COLO829 (cell line): Measurements from ENCODE around the gene HMCN1.

ENCODE experiments used
- DNase-seq: peaks from one replicate; pipeline ENCODE4 v3.0.0; 2012; ENCODE audit warnings: low spot score

Gene HMCN1

DNA sequence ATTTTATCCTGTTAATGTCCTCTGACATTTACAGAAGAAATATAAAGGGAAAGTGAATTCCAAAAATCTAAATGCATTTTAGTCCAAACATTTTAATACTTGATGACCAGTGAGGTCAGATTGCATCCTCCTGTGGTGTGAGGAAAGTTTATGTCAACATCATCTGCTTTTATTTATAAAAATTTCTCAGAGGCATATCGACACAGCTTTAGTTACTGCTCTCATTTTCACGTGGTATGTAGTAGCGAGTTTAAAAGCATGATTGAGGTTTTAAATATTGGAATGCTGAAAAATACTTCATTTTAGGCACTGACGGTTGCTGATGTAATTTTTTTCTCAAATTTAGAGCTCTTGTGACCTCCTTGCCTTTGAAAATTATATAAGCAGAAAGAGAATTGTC lies 234.8 kb downstream of the HMCN1 start:
- no peak for DNase-seq

DNA sequence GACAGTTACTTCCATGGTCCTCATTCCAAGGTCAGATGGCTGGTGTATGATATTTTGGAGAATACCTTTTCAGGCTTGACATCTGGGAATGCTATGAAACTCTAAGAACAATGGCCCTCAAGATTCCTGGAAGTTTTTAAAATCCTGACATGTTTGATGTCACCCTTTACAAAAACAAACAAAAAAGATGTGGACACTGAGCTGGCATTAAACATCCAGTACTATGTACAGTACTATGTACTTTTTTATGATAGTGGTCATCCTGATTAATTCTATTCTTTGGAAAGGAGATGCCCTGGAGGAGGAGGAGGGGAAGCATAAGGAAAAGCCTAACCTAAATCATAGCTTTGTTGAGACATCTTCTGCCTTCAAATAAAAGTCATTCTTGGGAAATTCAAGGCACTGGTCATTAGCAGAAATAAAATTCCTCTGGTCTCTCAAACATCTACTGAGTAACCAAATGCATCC lies 235.4 kb downstream of the HMCN1 start:
- DNase-seq, result no peak

DNA sequence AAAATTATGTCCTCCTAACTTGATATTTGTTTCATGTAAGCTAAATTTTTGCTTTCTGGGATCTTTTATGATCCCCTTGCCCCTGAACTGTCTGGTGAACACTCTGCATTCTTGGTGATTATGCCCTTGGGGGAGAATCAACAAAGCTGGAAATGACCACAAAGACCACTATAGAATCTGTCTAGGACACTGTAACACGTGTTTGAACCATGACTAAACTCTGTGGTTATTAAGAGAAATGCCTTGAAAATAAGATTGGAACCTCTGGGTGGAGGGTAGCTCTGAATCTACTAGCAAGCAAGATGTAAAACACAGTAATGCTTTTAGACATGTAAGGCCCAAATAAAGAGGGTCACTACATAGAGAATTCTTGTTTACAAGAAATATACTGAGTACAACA lies 237.5 kb downstream of the HMCN1 start:
- peak; percentile 69 for DNase-seq

DNA sequence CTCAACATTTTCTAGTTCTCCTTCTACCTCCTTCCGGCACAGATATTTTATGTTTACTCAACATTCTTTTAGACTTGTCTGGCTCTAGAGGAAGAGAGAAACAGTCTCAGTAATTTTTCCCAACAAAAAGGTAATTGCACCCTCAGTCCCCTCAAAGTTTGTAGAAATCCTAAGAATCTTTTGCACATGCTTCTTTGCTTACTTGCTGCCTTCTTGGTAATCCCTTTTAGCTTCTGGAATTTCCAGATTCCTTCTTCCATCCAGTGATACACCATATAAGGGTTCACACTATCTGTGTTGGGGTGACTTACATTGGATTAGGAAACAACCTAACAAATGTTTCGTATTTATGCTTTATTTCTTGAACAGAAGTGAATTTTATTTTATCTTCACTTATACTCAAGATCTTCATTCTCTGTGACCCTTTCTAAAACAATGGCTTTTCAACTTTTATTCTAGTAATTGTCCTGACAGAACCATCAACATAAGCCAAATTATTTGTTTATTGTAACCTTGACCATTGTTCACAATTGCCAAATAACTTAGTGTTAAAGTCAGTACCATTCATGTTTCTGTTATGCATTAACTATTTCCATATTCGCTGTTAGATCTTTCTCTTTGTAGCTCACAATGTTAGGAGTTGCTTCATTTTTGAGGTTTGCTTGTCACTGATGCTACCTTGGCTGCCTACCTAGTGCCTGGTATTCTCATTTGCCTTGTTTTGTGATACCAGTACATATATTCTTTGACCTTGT lies 238.1 kb downstream of the HMCN1 start:
- no peak for DNase-seq

DNA sequence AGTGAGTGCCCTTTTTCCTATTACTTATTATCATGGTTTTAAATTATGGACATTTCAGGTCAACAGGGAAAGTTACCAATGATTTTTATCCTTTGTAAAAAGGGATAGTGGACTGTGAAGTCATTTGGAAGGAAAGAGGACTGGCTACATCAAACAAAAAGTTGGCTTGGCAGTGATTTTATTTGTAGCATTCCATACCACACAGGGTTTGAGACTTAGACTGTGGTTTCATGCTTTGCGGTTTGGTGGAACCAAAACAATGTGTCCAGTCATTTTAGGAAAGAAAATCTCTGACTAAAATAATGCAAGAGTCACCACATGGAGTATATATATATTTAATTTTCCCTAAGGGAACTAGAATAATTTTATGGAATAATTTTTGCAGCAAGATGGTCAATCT lies 239.5 kb downstream of the HMCN1 start:
- DNase-seq, result peak; percentile 45

DNA sequence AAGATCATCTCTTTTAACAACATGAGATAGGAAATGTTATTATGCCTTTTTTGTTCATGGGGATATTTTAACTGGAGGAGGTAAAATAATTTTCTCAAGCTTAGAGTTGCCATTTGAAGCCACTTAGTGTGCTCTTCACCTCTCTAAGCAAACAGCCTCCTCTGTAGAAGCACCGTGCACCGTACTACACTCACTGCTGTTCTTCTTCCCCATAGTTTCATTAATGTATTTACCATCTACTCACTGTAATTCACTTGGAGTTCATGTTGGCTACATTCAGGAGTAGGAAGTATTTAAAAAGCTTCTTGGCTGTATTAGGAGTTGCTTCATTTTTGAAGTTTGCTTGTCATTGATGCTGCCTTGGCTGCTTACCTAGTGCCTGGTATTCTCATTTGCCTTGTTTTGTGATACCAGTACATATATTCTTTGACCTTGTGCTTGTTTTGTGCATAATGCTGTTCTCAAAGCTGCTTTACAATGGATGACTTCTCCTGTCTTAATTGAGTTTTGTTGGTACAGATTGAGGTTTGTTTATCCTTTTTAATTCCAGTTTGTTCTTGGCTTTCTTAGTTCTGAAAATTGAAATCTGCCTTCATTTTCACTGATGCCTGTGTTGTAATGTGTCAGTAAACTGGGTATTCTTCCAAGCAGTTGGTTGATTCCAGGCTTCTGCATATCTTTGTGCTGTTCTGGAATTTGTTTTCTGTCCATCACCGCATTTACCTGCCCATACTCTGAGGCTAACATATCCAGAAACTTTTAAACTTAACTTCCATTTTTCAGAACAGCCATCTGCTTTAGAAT lies 240.4 kb downstream of the HMCN1 start:
- DNase-seq, result no peak

DNA sequence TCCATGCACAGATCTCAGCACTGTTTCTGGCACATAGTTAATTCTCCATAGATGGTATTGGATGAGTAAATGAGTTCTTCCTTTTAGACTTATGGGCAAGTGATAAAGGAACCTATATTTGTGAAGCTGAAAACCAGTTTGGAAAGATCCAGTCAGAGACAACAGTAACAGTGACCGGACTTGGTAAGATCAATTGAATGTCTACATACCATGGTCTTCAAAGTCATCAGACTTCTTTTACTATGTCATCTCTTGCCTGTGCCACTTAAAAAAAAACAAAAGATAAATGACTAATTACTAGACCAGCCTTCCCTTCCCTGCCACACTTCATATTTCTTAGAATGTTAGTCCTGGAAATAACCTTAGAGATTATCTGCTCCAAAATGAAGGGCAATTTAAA lies 246.7 kb downstream of the HMCN1 start:
- DNase-seq, result no peak

DNA sequence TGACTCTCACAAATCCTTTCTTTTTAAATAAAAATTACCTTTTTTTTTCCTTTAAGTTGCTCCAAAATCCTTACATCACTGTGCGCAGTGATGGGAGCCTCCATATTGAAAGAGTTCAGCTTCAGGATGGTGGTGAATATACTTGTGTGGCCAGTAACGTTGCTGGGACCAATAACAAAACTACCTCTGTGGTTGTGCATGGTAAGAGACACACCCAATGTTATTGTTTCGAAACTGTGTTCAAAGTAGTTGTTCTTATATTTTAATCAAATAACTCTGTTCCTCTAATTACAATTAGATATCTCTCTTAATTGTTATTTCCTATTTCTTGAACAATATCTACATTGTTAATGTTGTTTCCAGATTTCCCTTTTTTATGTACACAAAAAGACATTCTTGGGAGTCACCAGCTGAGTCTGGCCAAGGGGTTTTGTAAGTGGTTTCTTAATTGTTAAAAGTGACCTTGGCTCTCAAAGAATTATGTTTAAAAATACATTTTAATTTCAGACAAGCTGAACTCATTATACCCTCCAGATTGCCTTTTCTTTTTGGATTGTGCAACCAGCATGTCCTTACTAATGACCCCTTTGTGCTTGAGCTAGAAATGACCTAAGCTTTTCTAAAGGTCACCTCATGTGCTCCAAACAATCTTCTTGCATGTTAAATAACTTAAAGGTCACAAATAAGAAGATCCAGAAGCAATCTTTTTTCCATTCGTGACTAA lies 250.1 kb downstream of the HMCN1 start:
- peak; percentile 33 for DNase-seq

DNA sequence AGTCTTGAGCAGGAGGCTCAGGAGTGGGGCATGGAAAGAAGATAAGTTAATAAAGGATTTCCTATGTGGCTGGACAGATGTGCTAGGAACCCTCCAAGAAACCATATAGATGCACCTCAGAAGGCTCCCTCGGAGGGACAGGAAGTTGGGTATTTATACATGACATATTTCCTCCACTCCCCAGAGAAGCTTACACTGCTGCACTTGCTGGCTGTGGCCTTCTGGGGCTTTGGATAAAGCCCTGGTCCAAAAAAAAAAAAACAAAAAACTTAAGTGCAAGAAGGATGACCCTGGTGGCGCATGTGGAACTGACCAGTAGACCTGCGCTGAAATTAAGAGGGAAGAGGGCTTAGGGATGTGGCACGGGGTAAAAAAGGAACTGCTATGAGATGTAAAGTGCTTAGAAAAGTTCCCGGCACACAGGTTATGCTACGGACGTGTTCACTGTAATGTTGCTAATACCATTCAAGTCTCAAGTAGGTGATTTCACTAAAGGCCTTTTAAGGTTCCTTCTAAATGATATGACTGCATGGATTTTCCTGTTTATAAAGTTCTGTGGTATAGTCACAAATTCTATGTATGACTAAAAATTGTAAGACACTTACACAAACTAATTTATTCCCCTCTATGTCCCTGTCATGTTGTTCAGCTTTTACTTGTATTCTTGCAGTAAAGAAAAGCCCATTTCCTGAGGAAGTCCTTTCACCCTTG lies 253.6 kb downstream of the HMCN1 start:
- no peak for DNase-seq

DNA sequence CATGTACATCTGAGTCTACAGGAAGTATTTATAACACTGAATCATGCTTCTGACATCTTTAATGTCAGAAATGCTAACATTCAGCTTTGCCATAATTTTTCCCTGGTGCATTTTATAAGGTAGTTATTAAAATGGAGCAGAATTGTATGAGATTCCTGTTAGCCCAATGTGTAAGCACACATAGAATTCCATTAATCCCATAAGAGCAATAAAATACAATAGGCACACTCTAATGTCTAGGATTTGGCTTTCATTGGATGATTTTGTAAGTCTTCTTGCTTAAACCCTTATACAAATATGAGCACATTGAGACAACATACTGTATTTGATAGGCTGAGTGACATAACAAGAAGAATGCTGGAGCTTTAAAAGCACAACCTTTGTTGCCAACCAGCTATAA lies 256.4 kb downstream of the HMCN1 start:
- DNase-seq, result no peak

DNA sequence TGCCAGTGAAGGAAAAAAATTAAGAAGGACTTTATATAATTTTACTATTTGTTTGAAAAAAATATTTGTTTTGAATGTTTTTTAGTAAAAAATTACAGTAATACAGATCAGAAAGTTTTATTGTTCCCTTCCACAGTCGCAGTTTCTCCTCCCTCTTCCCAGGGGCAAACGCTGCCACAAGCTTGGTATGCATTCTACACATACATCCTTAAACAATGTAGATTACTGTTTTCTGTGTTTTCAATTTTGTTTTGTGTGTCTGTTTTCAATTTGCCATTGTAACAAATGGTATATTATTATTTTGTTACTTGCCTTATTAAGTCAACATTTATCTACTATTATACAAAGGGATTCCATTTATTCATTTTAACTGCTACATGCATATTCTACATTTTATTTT lies 257.1 kb downstream of the HMCN1 start:
- DNase-seq, result no peak

DNA sequence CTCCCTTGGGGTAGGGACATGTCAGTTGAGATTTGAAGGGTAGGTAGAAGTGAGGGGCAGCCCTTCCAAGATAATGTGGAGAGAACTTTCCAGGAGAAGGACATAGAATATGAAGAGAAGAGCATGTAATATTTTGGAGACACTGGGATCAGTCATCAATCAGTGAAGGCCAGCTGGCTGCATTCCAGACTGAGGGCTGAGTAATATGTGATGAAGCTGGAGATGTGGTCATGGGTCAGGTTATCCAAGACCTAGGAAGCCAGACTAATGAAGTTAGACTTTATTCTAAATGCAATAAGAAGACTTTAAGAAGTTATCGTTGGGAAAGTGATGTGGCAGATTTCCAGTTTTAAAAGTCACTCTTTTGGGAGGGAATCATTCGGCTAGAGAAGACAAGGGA lies 262.0 kb downstream of the HMCN1 start:
- DNase-seq, result peak; percentile 75

DNA sequence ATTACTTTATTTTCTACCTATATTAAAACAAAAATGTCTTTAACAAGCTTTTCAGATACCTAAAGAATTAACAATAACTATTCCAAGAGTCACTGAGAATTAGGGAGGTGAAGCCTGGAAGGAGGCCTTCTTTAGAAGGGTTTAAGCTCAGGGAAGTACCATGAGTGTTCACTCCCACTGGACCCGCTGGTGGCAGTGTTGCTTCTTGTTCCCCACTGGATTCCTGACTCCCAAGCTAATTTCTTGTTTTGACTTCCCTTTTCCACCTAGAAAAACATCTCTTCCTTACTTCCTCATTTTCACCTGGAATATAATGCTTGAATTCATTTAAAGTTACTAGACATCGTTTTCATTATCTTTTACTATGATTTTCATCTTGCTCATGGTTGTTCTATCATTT lies 264.2 kb downstream of the HMCN1 start:
- DNase-seq, result no peak

DNA sequence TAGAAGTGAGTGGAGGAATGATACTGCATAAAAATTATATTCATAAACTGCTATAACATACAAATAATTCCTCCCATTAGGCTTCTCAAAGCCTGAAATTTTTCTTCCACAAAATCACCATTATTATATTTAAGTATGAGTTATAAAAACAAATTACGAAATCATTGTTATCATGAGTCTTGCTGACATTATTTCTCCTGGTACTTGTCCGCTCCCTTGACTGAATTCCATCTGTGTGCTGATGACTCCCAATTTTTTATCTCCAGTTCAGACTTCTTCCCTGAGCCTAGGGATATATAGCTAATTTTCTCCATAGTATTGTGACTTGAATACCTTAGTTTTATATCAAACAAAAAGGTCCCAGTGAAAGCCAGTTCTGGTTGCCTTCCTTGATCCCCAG lies 268.2 kb downstream of the HMCN1 start:
- DNase-seq, result no peak

DNA sequence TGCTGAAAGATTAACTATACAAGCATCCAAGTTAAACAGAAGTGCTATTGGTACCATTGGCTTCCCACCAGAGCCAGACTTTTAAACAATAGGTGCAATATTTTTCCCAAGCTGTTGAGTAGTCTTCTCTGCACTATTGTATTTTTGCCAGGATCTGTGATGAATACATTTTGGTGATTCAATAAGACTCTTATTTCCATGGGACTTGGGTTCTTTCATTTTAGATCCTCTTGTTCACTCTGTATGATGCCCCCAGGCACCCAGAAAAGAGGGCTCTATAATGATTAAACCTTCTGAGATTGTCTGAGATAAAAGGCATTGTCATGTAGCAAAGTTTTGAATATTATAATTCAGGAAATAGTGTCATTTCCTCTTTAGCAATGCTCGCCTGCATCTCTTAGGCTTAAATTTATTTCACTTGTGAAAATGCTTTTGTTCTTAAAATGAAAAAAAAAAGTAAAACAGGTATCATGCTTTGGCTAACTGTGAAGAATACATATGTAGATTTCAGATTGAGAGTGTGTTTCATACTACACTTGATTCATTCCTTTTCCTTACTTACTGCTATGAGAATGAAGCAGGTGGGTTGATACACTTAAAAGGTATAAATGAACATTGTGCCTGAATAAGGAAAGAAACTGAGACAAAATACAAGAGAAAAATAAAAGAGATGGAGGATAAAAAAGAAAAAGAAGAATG lies 275.0 kb downstream of the HMCN1 start:
- DNase-seq, result peak; percentile 20

DNA sequence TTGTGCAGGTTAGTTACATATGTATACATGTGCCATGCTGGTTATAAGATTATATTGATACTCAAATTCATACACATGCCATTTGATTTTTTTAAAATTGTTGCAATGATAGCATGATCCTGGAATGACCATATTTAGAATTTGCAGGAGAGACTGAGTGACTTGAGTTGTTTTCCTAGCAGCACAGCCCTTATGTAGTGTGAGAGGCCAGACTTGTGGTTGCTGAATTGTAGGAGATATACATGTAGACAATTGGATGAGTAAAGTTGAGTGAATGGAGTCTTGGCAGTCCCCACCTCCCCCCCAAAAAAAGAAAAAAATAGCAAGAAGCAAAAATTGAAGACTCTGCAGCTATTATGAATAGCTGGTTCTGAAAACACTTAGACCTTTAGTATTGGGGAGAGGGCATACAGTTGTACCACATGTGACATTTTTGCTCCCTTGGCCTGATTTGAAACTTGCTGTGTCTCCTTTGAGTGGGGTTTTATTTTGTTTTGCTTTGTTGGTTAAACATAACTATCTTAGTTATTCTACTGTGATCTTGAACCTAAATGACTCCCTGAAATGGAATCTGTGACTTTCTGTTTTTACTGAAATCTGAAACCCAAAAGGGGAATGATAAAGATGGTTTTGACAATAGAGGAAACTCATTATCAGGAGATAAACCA lies 280.3 kb downstream of the HMCN1 start:
- no peak for DNase-seq

DNA sequence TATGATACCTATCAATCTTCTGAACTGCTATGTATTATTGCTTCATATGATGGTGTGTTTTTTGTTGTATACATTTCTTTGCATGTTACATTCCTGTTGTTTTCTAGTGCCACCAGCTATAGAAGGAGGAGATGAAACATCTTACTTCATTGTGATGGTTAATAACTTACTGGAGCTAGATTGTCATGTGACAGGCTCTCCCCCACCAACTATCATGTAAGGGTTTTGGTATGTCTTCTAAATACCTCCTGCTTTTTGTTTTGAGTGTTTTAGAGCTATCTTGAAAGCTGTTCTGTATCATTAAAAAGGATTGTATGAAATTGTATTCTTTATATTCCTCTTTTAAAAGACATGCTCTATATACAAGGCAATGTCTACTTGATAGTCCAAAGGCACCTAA lies 282.7 kb downstream of the HMCN1 start:
- DNase-seq, result no peak

DNA sequence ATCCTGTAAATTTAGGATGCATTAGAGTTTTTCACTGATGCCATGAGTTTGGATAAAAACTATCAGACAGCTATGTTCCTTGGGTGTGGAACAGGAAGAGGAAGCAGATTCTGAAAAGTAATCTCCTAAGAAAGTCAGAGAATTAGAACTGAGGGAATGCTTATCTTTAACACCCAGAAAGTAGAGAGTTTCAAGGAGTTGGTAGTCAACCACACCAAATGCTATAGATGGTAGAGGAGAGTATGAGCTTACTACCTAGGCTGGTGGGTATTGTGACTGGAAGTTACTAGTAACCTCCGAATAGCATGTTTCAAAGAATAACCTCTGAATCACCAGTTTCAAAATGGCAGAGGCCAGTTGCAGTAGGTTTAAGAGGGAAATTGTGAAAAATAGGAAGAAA lies 288.0 kb downstream of the HMCN1 start:
- no peak for DNase-seq

DNA sequence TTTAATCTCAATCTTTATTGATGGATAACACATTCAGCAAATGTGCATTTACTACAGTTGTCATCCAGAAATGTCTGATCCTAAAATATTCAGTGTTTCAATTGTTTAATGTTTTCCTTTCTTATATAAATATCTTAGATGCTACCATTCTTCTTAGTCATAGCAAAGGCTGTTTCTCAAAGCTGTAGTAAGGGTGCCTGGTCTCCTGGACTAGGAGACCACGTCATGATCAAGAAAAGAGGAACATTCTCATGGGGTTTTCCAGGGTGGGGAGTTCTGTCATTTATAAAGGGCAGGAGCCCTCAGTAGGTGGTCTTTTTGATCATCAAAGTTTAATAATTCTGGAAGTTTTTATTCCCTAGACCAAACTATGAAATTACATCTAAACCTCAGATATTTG lies 292.8 kb downstream of the HMCN1 start:
- no peak for DNase-seq

DNA sequence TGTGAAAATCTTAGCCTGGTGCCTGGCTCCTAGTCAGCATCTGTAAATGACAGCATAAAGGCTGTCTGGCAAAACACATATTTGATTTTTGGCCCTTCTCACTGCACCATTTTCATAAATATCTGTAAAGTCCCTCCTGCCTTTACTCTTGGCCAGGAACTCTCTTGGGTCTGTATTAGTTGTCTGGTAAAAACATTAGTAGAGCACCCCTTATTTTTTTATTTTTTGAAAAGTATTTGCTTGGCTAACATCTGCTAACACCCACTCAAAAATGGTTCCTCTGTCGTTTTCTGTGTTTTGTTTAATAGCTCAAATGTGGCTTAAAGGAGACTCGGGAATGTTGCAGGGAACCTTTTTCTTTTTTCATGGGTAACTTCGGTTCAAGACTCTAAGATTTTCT lies 293.4 kb downstream of the HMCN1 start:
- no peak for DNase-seq

DNA sequence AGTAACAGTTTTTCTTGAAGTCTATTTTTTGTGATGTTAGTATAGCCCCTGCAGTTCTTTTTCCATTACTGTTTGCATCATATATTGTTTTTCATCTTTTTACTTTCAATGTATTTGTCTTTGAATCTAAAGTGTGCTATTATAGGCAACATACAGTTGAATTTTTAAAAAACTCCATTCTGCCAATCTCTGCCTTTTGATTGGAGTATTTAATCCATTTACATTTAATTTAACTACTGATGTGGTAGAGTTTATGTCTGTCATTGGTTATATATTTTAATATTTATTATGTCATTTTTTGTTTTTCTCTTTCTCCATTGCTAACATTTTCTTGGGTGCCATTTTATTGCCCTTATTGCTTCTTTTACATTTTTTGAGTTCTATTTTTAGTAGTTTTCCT lies 296.3 kb downstream of the HMCN1 start:
- no peak for DNase-seq
